OCI-LY1 (cell line): ENCODE results near the gene GRAP2.

Experiments
- H2AFZ ChIP-seq: fragments of 200-600 bp; sonication (generic), shearing (Covaris generic); 2 replicates; pipeline ENCODE4 v1.6.0; 2014; ENCODE audit warnings: antibody characterized with exemption, mild to moderate bottlenecking, low read length
- H3F3A ChIP-seq: fragments of 200-600 bp; sonication (generic), shearing (Covaris generic); 2 replicates; pipeline ENCODE4 v1.6.0; 2014; ENCODE audit warnings: mild to moderate bottlenecking, antibody characterized with exemption, low read length, moderate library complexity; ENCODE audit not compliant: insufficient read depth
- H3K27ac ChIP-seq: fragments of 200-600 bp; sonication (generic); 2 replicates; pipeline ENCODE4 v1.5.1; 2014; ENCODE audit warnings: low read length, mixed run types, mild to moderate bottlenecking, low read depth; ENCODE audit not compliant: poor library complexity, severe bottlenecking
- H3K27me3 ChIP-seq: fragments of 200-600 bp; sonication (generic); 2 replicates; pipeline ENCODE4 v1.6.0; 2014; ENCODE audit warnings: antibody characterized with exemption, mild to moderate bottlenecking, low read length, moderate library complexity; ENCODE audit not compliant: insufficient read depth
- H3K36me3 ChIP-seq: fragments of 200-600 bp; sonication (generic); 2 replicates; pipeline ENCODE4 v1.6.1; 2014; ENCODE audit warnings: mild to moderate bottlenecking, antibody characterized with exemption, low read length, moderate library complexity, mixed read lengths; ENCODE audit not compliant: insufficient read depth
- H3K4me1 ChIP-seq: fragments of 200-600 bp; sonication (generic); 2 replicates; pipeline ENCODE4 v1.5.1; 2014; ENCODE audit warnings: mild to moderate bottlenecking, low read length, moderate library complexity; ENCODE audit not compliant: insufficient read depth, severe bottlenecking
- H3K4me2 ChIP-seq: fragments of 200-600 bp; sonication (generic), shearing (Covaris generic); 2 replicates; pipeline ENCODE4 v1.6.1; 2014; ENCODE audit warnings: low read length
- H3K4me3 ChIP-seq: fragments of 200-600 bp; sonication (generic); 2 replicates; pipeline ENCODE4 v1.5.1; 2014; ENCODE audit warnings: low read length, low read depth, mild to moderate bottlenecking, mixed read lengths; ENCODE audit not compliant: poor library complexity, severe bottlenecking
- H3K79me2 ChIP-seq: fragments of 200-600 bp; shearing (Covaris generic); 2 replicates; pipeline ENCODE4 v1.6.1; 2016; ENCODE audit warnings: mixed run types, low read length, mixed read lengths; ENCODE audit not compliant: insufficient read depth
- H3K9ac ChIP-seq: fragments of 200-600 bp; sonication (generic), shearing (Covaris generic); 2 replicates; pipeline ENCODE4 v1.6.1; 2014; ENCODE audit warnings: mild to moderate bottlenecking, low read length, mixed read lengths
- H3K9me2 ChIP-seq: fragments of 200-600 bp; sonication (generic), shearing (Covaris generic); 2 replicates; pipeline ENCODE4 v1.6.1; 2014; ENCODE audit warnings: low read depth, mild to moderate bottlenecking, low read length, mixed read lengths
- H3K9me3 ChIP-seq: fragments of 200-600 bp; shearing (Covaris generic); 2 replicates; pipeline ENCODE4 v1.6.1; 2014; ENCODE audit warnings: low read length, mixed read lengths
- H4K20me1 ChIP-seq: fragments of 200-600 bp; sonication (generic), shearing (Covaris generic); 2 replicates; pipeline ENCODE4 v1.6.0; 2016; ENCODE audit warnings: mild to moderate bottlenecking, low read length; ENCODE audit not compliant: insufficient read depth
- CTCF ChIP-seq: fragments of 200-600 bp; sonication (generic), shearing (Covaris generic); IDR thresholded peaks from 2 replicates; pipeline ENCODE4 v1.5.1; 2017; ENCODE audit warnings: mild to moderate bottlenecking, antibody characterized with exemption, low read length, moderate library complexity, mixed read lengths
- EZH2 ChIP-seq: fragments of 200-600 bp; sonication (generic), shearing (Covaris generic); IDR thresholded peaks from 2 replicates; pipeline ENCODE4 v1.8.0; 2017; ENCODE audit warnings: borderline replicate concordance, mixed run types, mild to moderate bottlenecking, antibody characterized with exemption, low read length, moderate library complexity, mixed read lengths

GRAP2 gene

GRCh38 chr22:39913886-39914285 is 13.0 kb downstream of the GRAP2 start:
- Histone ChIP-seq H3K9me2 (no peaks in the 10 kb centered on the region), H2AFZ (no peak overlapping the region), H4K20me1 (no peaks in the 10 kb centered on the region), H3K27ac (no peak overlapping the region), H3K4me1 (no peaks in the 10 kb centered on the region), H3K9ac (no peak overlapping the region), H3F3A (no peaks in the 10 kb centered on the region), H3K4me2 (no peak overlapping the region), H3K79me2 (no peaks in the 10 kb centered on the region), H3K36me3 (no peaks in the 10 kb centered on the region), H3K27me3 (no peaks in the 10 kb centered on the region), H3K4me3 (no peak overlapping the region), H3K9me3 (no peaks in the 10 kb centered on the region)
- no peak for TF ChIP-seq EZH2
- no peak for TF ChIP-seq CTCF

- Histone ChIP-seq H3K4me3 (no peak overlapping the region), H3K4me1 (no peaks in the 10 kb centered on the region), H2AFZ (no peak overlapping the region), H3K9me3 (no peaks in the 10 kb centered on the region), H3F3A (no peaks in the 10 kb centered on the region), H3K36me3 (no peaks in the 10 kb centered on the region), H3K27me3 (no peaks in the 10 kb centered on the region), H3K79me2 (no peaks in the 10 kb centered on the region), H4K20me1 (no peaks in the 10 kb centered on the region), H3K4me2 (no peak overlapping the region), H3K9ac (no peak overlapping the region), H3K9me2 (no peaks in the 10 kb centered on the region), H3K27ac (no peak overlapping the region)
- no peak for TF ChIP-seq CTCF
- no peak for TF ChIP-seq EZH2
Measured at GRCh38 chr22:39914584-39914983, 13.7 kb downstream of the GRAP2 start.

GRCh38 chr22:39915295-39915726 is 14.4 kb downstream of the GRAP2 start:
- Histone ChIP-seq H3K9me2 (no peaks in the 10 kb centered on the region), H3K79me2 (no peaks in the 10 kb centered on the region), H3K9me3 (no peaks in the 10 kb centered on the region), H3K4me3 (no peak overlapping the region), H3K9ac (no peak overlapping the region), H3K4me2 (no peak overlapping the region), H3K4me1 (no peaks in the 10 kb centered on the region), H2AFZ (no peak overlapping the region), H3F3A (no peaks in the 10 kb centered on the region), H3K27me3 (no peaks in the 10 kb centered on the region), H4K20me1 (no peaks in the 10 kb centered on the region), H3K27ac (no peak overlapping the region), H3K36me3 (no peaks in the 10 kb centered on the region)
- TF ChIP-seq CTCF: no peak
- TF ChIP-seq EZH2: no peak
